Measurements from ENCODE around the gene SASH1.

SASH1 gene

DNA sequence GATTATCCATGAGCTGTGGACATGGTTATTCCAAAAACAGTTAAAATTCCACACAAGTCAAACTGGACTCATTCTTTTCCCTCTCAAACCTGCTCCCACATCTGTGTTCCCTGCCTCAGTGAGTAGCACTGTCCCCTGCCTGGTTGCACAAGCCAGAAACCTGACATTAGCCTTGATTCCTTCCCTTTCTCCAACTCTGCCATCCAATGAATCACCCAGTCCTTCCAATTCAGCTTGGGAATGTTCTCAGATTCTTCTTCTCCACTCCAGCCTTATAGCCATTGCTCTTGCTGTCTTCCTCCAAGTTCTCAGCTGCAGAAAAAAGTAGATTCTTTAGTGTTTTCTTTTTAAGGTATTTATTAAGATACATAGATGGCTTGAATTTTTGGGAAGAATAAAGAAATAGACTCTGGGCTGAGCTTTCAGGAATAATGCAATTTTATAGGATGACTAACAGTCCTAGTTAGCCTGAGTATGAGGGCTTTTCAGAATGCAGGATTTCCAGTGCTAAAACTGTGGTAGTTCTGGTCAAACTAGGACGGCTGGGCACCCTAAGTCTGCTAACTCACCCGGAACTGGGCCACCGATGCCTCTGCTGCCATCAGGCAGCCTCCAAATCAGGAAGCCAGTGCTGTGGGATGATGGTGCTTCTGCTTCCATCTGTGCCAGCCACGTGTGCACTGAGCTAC, 18.2 kb upstream of the SASH1 start:
- no peak overlapping the region for H3K4me3 ChIP-seq (ENCODE audit: low read depth in 1 of 2, low read length in 2 of 2)
- no peak overlapping the region for H3K9ac ChIP-seq (ENCODE audit: low read depth, low read length)
- no peak for ATAC-seq (ENCODE audit: insufficient read depth, low read depth)
- H3K79me2 ChIP-seq (ENCODE audit: insufficient read depth, low read length): no peaks in the 10 kb centered on the region
- no peaks in the 10 kb centered on the region for H3K9me3 ChIP-seq (ENCODE audit: insufficient read depth, low read length, severe bottlenecking)
- H4K20me1 ChIP-seq (ENCODE audit: insufficient read depth, low read length): no peaks in the 10 kb centered on the region
- H3K4me1 ChIP-seq (ENCODE audit: insufficient read depth, low read length): no peaks in the 10 kb centered on the region
- H3K27me3 ChIP-seq (ENCODE audit: insufficient read depth, low read length, poor library complexity): no peaks in the 10 kb centered on the region
- no peak overlapping the region for H3K4me2 ChIP-seq (ENCODE audit: insufficient read depth, low read length)
- DNase-seq: no peak
- TF ChIP-seq EZH2 (IDR thresholded peaks at IDR 0.05; ENCODE audit: borderline replicate concordance, low read depth, low read length, severe bottlenecking): no peak
- TF ChIP-seq, protein P1, sequence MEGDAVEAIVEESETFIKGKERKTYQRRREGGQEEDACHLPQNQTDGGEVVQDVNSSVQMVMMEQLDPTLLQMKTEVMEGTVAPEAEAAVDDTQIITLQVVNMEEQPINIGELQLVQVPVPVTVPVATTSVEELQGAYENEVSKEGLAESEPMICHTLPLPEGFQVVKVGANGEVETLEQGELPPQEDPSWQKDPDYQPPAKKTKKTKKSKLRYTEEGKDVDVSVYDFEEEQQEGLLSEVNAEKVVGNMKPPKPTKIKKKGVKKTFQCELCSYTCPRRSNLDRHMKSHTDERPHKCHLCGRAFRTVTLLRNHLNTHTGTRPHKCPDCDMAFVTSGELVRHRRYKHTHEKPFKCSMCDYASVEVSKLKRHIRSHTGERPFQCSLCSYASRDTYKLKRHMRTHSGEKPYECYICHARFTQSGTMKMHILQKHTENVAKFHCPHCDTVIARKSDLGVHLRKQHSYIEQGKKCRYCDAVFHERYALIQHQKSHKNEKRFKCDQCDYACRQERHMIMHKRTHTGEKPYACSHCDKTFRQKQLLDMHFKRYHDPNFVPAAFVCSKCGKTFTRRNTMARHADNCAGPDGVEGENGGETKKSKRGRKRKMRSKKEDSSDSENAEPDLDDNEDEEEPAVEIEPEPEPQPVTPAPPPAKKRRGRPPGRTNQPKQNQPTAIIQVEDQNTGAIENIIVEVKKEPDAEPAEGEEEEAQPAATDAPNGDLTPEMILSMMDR (IDR thresholded peaks at IDR 0.05; ENCODE audit: borderline replicate concordance, extremely low read depth, low read length, poor library complexity, severe bottlenecking): no peak
- no peaks in the 10 kb centered on the region for H3K36me3 ChIP-seq (ENCODE audit: insufficient read depth, low read length)
- no peak overlapping the region for H3K27ac ChIP-seq (ENCODE audit: low read length)
- H2AFZ ChIP-seq (ENCODE audit: low read depth, low read length): no peak overlapping the region

DNA sequence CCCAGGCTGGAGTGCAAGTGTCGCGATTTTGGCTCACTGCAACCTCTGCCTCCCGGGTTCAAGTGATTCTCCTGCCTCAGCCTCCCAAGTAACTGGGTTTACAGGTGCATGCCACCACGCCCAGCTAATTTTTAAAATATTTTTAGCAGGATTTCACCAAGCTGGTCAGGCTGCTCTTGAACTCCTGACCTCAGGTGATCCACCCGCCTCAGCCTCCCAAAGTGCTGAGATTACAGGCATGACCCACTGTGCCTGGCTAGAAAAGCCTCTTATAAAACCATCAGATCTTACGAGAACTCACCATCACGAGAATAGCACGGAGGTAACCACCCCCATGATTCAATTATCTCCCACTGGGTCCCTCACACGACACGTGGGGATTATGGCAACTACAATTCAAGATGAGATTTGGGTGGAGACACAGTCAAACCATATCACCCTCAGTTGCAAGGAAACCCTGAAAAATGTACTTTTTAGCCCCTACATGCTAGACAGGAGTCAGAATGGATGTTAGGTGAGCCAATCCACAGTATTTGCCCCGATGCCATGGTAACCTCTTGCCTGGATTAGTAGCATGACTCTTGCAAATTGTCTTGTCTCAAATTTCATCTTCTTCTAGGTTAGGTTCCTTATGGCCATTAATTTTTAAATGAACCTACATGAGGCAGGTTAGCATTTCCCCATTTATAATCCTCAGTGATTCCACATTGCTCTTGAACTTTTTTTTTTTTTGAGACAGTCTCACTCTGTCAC, 17.1 kb upstream of the SASH1 start:
- Histone ChIP-seq H3K4me2 (ENCODE audit: insufficient read depth, low read length) (no peak overlapping the region), H3K79me2 (ENCODE audit: insufficient read depth, low read length) (no peaks in the 10 kb centered on the region), H3K4me3 (ENCODE audit: low read depth in 1 of 2, low read length in 2 of 2) (no peak overlapping the region), H3K9ac (ENCODE audit: low read depth, low read length) (no peak overlapping the region), H3K36me3 (ENCODE audit: insufficient read depth, low read length) (no peaks in the 10 kb centered on the region), H2AFZ (ENCODE audit: low read depth, low read length) (no peak overlapping the region), H3K4me1 (ENCODE audit: insufficient read depth, low read length) (no peaks in the 10 kb centered on the region), H3K27me3 (ENCODE audit: insufficient read depth, low read length, poor library complexity) (no peaks in the 10 kb centered on the region), H4K20me1 (ENCODE audit: insufficient read depth, low read length) (no peaks in the 10 kb centered on the region), H3K9me3 (ENCODE audit: insufficient read depth, low read length, severe bottlenecking) (no peaks in the 10 kb centered on the region), H3K27ac (ENCODE audit: low read length) (no peak overlapping the region)
- TF ChIP-seq, protein P1 (IDR thresholded peaks at IDR 0.05; ENCODE audit: borderline replicate concordance, extremely low read depth, low read length, poor library complexity, severe bottlenecking): no peak
- no peak for TF ChIP-seq EZH2 (IDR thresholded peaks at IDR 0.05; ENCODE audit: borderline replicate concordance, low read depth, low read length, severe bottlenecking)
- no peak for ATAC-seq (ENCODE audit: insufficient read depth, low read depth)
- DNase-seq: no peak

DNA sequence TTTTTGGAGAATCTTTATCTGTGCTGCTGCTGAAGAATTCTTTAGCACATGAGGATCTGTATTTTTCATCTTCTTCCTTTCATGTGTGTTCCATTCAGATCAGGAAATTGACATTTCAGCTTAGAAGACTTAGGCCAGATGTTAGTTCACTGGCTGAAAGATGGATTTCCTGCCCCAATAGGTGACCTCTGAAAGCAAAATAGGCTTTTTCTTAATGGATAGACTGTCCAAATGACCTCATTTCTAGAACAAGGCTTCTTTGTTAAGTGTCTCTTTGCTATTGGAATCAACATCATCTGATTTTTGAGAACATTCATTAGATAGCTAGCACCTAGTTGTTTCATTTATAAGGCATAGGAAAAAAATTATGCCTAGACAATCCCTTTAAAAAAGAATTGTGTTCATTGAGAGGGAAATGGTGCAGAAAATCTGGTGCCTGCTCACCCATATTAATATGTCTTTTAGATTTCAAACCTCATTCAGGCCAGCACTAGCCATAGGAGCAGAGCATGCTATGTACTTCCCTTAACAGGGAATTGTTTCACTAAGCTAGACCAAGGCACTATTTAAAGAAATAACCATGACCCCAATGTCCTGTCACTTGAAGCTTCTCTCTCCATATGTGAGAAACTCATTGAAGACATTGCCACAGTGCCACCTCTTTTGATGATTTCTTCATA, 13.6 kb upstream of the SASH1 start:
- Histone ChIP-seq H3K4me1 (ENCODE audit: insufficient read depth, low read length) (no peaks in the 10 kb centered on the region), H3K27ac (ENCODE audit: low read length) (no peak overlapping the region)

More for the DNA sequence above, 13.6 kb upstream of the SASH1 start:
- Histone ChIP-seq H2AFZ (ENCODE audit: low read depth, low read length) (no peak overlapping the region), H3K9me3 (ENCODE audit: insufficient read depth, low read length, severe bottlenecking) (no peaks in the 10 kb centered on the region), H3K36me3 (ENCODE audit: insufficient read depth, low read length) (no peaks in the 10 kb centered on the region), H4K20me1 (ENCODE audit: insufficient read depth, low read length) (no peaks in the 10 kb centered on the region), H3K4me2 (ENCODE audit: insufficient read depth, low read length) (no peak overlapping the region), H3K27me3 (ENCODE audit: insufficient read depth, low read length, poor library complexity) (no peaks in the 10 kb centered on the region), H3K79me2 (ENCODE audit: insufficient read depth, low read length) (no peaks in the 10 kb centered on the region), H3K9ac (ENCODE audit: low read depth, low read length) (no peak overlapping the region), H3K4me3 (ENCODE audit: low read depth in 1 of 2, low read length in 2 of 2) (no peak overlapping the region)
- TF ChIP-seq, protein P1 (IDR thresholded peaks at IDR 0.05; ENCODE audit: borderline replicate concordance, extremely low read depth, low read length, poor library complexity, severe bottlenecking): no peak
- TF ChIP-seq EZH2 (IDR thresholded peaks at IDR 0.05; ENCODE audit: borderline replicate concordance, low read depth, low read length, severe bottlenecking): no peak
- ATAC-seq (ENCODE audit: insufficient read depth, low read depth): no peak
- no peak for DNase-seq
